IPS-20b (cell line): ENCODE data around the gene SMARCA1.
"Not testable (repeated sequence)": the region's sequence is repeated elsewhere in the genome, so short reads cannot be mapped to it uniquely, and the experiment has no call there.

ENCODE experiments used
- H3K27ac ChIP-seq: one replicate; pipeline ENCODE4 v1.5.1; 2013; ENCODE audit warnings: low read length
- H3K27me3 ChIP-seq: 2 replicates; pipeline ENCODE4 v1.6.1; 2013; ENCODE audit warnings: mild to moderate bottlenecking, low read length, inconsistent platforms; ENCODE audit not compliant: insufficient read depth
- H3K36me3 ChIP-seq: 2 replicates; pipeline ENCODE4 v1.6.1; 2013; ENCODE audit warnings: low read depth, mild to moderate bottlenecking, inconsistent platforms, low read length, moderate library complexity; ENCODE audit not compliant: insufficient read depth
- H3K4me1 ChIP-seq: 2 replicates; pipeline ENCODE4 v1.6.1; 2013; ENCODE audit warnings: mild to moderate bottlenecking, control low read depth, inconsistent platforms, low read length, moderate library complexity; ENCODE audit not compliant: insufficient read depth
- H3K4me3 ChIP-seq: 2 replicates; pipeline ENCODE4 v1.5.1; 2013; ENCODE audit warnings: mild to moderate bottlenecking, low read length, inconsistent platforms
- H3K9ac ChIP-seq: 2 replicates; pipeline ENCODE4 v1.6.1; 2013; ENCODE audit warnings: low read depth, mild to moderate bottlenecking, inconsistent platforms, low read length, moderate library complexity
- H3K9me3 ChIP-seq: 2 replicates; pipeline ENCODE4 v1.6.1; 2013; ENCODE audit warnings: mild to moderate bottlenecking, low read depth, low read length, inconsistent platforms; ENCODE audit not compliant: insufficient read depth

SMARCA1 gene

GRCh38 chrX:129523079-129523911, at the start of gene SMARCA1:
SMARCA1 (minus strand) TSS chrX:129523490; CDS start chrX:129523370, 120 bp downstream.
- no peaks in the 10 kb centered on the region for H3K36me3 ChIP-seq
- H3K4me1 ChIP-seq = no peaks in the 10 kb centered on the region
- H3K4me3 ChIP-seq = peak within 1 kb of the TSS; percentile 84
- H3K27ac ChIP-seq = peak within 1 kb of the TSS; percentile 80
- peak within 1 kb of the TSS; percentile 89 for H3K9ac ChIP-seq
- H3K9me3 ChIP-seq = no peaks in the 10 kb centered on the region
- H3K27me3 ChIP-seq = no peaks in the 10 kb centered on the region

GRCh38 chrX:129572422-129572821, 49.1 kb upstream of the SMARCA1 start:
- no peak overlapping the region for H3K4me3 ChIP-seq
- H3K27ac ChIP-seq = no peak overlapping the region
- H3K36me3 ChIP-seq = peaks cover 68% of the 10 kb centered on the region

GRCh38 chrX:129568349-129568748, 45.1 kb upstream of the SMARCA1 start:
- Histone ChIP-seq H3K36me3 (peaks cover 63% of the 10 kb centered on the region), H3K27ac (no peak overlapping the region), H3K4me1 (no peaks in the 10 kb centered on the region)

More at GRCh38 chrX:129572422-129572821, 49.1 kb upstream of the SMARCA1 start:
- Histone ChIP-seq H3K27me3 (no peaks in the 10 kb centered on the region), H3K4me1 (no peaks in the 10 kb centered on the region), H3K9me3 (no peaks in the 10 kb centered on the region), H3K9ac (no peak overlapping the region)

GRCh38 chrX:129566073-129566472, 42.8 kb upstream of the SMARCA1 start:
- H3K4me3 ChIP-seq = no peak overlapping the region
- no peaks in the 10 kb centered on the region for H3K27me3 ChIP-seq
- no peaks in the 10 kb centered on the region for H3K9me3 ChIP-seq
- H3K9ac ChIP-seq = no peak overlapping the region
- H3K36me3 ChIP-seq = peaks cover 74% of the 10 kb centered on the region
- no peak overlapping the region for H3K27ac ChIP-seq
- no peaks in the 10 kb centered on the region for H3K4me1 ChIP-seq

More at GRCh38 chrX:129568349-129568748, 45.1 kb upstream of the SMARCA1 start:
- Histone ChIP-seq H3K9ac (no peak overlapping the region), H3K4me3 (no peak overlapping the region), H3K27me3 (no peaks in the 10 kb centered on the region), H3K9me3 (no peaks in the 10 kb centered on the region)

- no peaks in the 10 kb centered on the region for H3K27me3 ChIP-seq
Measured at GRCh38 chrX:129565046-129565650, 41.9 kb upstream of the SMARCA1 start.

GRCh38 chrX:129564345-129564744, 41.1 kb upstream of the SMARCA1 start:
- H3K4me1 ChIP-seq, H3K4me3 ChIP-seq, H3K27me3 ChIP-seq, H3K27ac ChIP-seq, H3K9ac ChIP-seq, H3K9me3 ChIP-seq: not testable (repeated sequence)
- H3K36me3 ChIP-seq = peaks cover 75% of the 10 kb centered on the region

More at GRCh38 chrX:129565046-129565650, 41.9 kb upstream of the SMARCA1 start:
- H3K4me1 ChIP-seq = no peaks in the 10 kb centered on the region
- H3K36me3 ChIP-seq = peaks cover 75% of the 10 kb centered on the region
- no peaks in the 10 kb centered on the region for H3K9me3 ChIP-seq
- no peak overlapping the region for H3K27ac ChIP-seq
- H3K9ac ChIP-seq = no peak overlapping the region
- H3K4me3 ChIP-seq = no peak overlapping the region

- no peaks in the 10 kb centered on the region for H3K4me1 ChIP-seq
- no peaks in the 10 kb centered on the region for H3K27me3 ChIP-seq
- peaks cover 79% of the 10 kb centered on the region for H3K36me3 ChIP-seq
Measured at GRCh38 chrX:129561453-129561852, 38.2 kb upstream of the SMARCA1 start.

GRCh38 chrX:129559783-129560182, 36.5 kb upstream of the SMARCA1 start:
- no peak overlapping the region for H3K9ac ChIP-seq
- H3K4me3 ChIP-seq = no peak overlapping the region
- H3K9me3 ChIP-seq = no peaks in the 10 kb centered on the region
- no peaks in the 10 kb centered on the region for H3K4me1 ChIP-seq
- peaks cover 74% of the 10 kb centered on the region for H3K36me3 ChIP-seq
- H3K27me3 ChIP-seq = no peaks in the 10 kb centered on the region
- H3K27ac ChIP-seq = no peak overlapping the region

More at GRCh38 chrX:129561453-129561852, 38.2 kb upstream of the SMARCA1 start:
- Histone ChIP-seq H3K9me3 (no peaks in the 10 kb centered on the region), H3K27ac (no peak overlapping the region), H3K9ac (no peak overlapping the region), H3K4me3 (no peak overlapping the region)

GRCh38 chrX:129557844-129558480, 34.7 kb upstream of the SMARCA1 start:
- H3K4me3 ChIP-seq = no peak overlapping the region

GRCh38 chrX:129556806-129557315, 33.6 kb upstream of the SMARCA1 start:
- H3K9me3 ChIP-seq = no peaks in the 10 kb centered on the region
- H3K9ac ChIP-seq = no peak overlapping the region
- no peaks in the 10 kb centered on the region for H3K27me3 ChIP-seq
- no peak overlapping the region for H3K4me3 ChIP-seq
- H3K4me1 ChIP-seq = no peaks in the 10 kb centered on the region
- H3K27ac ChIP-seq = no peak overlapping the region
- H3K36me3 ChIP-seq = peaks cover 69% of the 10 kb centered on the region

More at GRCh38 chrX:129557844-129558480, 34.7 kb upstream of the SMARCA1 start:
- H3K27ac ChIP-seq = no peak overlapping the region
- H3K36me3 ChIP-seq = peaks cover 77% of the 10 kb centered on the region
- H3K9ac ChIP-seq = no peak overlapping the region
- H3K4me1 ChIP-seq = no peaks in the 10 kb centered on the region
- no peaks in the 10 kb centered on the region for H3K27me3 ChIP-seq
- no peaks in the 10 kb centered on the region for H3K9me3 ChIP-seq

- H3K27me3 ChIP-seq, H3K27ac ChIP-seq, H3K4me1 ChIP-seq, H3K9ac ChIP-seq, H3K9me3 ChIP-seq, H3K4me3 ChIP-seq: not testable (repeated sequence)
- H3K36me3 ChIP-seq = peaks cover 59% of the 10 kb centered on the region
Measured at GRCh38 chrX:129554816-129555215, 31.5 kb upstream of the SMARCA1 start.
